Type B pancreatic cell (in vitro differentiated cells): Measurements from ENCODE around the gene SHQ1. TPM values are rescaled to one million over a fixed set of nuclear protein-coding genes. Genes with fewer than 3 reads are reported as not detected.

Experiments
- DNase-seq: peaks from one replicate; pipeline ENCODE4 v3.0.0; 2021; ENCODE audit warnings: mixed read lengths; ENCODE audit not compliant: unreplicated experiment; ENCODE audit errors: extremely low spot score
- H3K27ac Mint-ChIP-seq: 2 replicates; pipeline ENCODE4 v1.8.0; 2021; ENCODE audit warnings: mild to moderate bottlenecking, mixed read lengths
- H3K27me3 Mint-ChIP-seq: 2 replicates; pipeline ENCODE4 v1.8.0; 2021; ENCODE audit warnings: mixed read lengths
- H3K36me3 Mint-ChIP-seq: 2 replicates; pipeline ENCODE4 v1.8.0; 2021; ENCODE audit warnings: mixed read lengths
- H3K4me1 Mint-ChIP-seq: one replicate; pipeline ENCODE4 v1.8.0; 2021; ENCODE audit warnings: mixed read lengths; ENCODE audit not compliant: unreplicated experiment
- H3K4me3 Mint-ChIP-seq: 2 replicates; pipeline ENCODE4 v1.8.0; 2021; ENCODE audit warnings: mild to moderate bottlenecking, mixed read lengths
- H3K9me3 Mint-ChIP-seq: 2 replicates; pipeline ENCODE4 v1.8.0; 2021; ENCODE audit warnings: mixed read lengths
- total RNA-seq: library from RNA; stranded (reverse); gene quantifications from 2 replicates; pipeline ENCODE4 v1.2.1, GENCODE V29; 2021; ENCODE audit warnings: low replicate concordance
- TF ChIP-seq, protein P1 (sequence below): fragments of 200-600 bp; sonication (generic); conservative IDR thresholded peaks from 2 replicates; pipeline ENCODE4 v1.5.0; 2021; ENCODE audit warnings: antibody characterized with exemption, mild to moderate bottlenecking

SHQ1 gene
- total RNA-seq, 1 donor from 2014 or later: 22.9 TPM

DNA sequence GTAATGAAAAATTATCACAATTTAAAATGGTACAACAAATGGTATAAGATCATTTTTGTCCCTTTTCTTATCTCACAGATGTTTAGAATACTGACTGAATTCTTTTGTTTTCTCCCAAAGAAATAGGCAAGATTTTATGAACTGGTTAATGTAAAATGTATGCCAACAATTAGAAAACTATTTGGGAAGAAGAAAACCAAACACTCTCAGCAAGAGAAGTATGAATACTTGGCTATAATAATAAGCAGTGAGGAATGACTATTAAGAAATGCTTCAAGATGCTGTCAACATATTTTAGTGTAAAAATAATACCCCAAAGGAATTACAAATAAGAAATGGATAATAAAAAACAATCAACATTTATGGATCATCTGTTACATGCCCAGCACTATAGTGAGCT is 18.5 kb downstream of the SHQ1 start:
- Mint-ChIP-seq H3K4me3 (no peak overlapping the region), H3K27me3 (no peaks in the 10 kb centered on the region), H3K9me3 (no peaks in the 10 kb centered on the region), H3K4me1 (no peaks in the 10 kb centered on the region), H3K27ac (no peak overlapping the region), H3K36me3 (peaks cover 26% of the 10 kb centered on the region)
- TF ChIP-seq, protein P1, sequence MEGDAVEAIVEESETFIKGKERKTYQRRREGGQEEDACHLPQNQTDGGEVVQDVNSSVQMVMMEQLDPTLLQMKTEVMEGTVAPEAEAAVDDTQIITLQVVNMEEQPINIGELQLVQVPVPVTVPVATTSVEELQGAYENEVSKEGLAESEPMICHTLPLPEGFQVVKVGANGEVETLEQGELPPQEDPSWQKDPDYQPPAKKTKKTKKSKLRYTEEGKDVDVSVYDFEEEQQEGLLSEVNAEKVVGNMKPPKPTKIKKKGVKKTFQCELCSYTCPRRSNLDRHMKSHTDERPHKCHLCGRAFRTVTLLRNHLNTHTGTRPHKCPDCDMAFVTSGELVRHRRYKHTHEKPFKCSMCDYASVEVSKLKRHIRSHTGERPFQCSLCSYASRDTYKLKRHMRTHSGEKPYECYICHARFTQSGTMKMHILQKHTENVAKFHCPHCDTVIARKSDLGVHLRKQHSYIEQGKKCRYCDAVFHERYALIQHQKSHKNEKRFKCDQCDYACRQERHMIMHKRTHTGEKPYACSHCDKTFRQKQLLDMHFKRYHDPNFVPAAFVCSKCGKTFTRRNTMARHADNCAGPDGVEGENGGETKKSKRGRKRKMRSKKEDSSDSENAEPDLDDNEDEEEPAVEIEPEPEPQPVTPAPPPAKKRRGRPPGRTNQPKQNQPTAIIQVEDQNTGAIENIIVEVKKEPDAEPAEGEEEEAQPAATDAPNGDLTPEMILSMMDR: no peak
- no peak for DNase-seq

DNA sequence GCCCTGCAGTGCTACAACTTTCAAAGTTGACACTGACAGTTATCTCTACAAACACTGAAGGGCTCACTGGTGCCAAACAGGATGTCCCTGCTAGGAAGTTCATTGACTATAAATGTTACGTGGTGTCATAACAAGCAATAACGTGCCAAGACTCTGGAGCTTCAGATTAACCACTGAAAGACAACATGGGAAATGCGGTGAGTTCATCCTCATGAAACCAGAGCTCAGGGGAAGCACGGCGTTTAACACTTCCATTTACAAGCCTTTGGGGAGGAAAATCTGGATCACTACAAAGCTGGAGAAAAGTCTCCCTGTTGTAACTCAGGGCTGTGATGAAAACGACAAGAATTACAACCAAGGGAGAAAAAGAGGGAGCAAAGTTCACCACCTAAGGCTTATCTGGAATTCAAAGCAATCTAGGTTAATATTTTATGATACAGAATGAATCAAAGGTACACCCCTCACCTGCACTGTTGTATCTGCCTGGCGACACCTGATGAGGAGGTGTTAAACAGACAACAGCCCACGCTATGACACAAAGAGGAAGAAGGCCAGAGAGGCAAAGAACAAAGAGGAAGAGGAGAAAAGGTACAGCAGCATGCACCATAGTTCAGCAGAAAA is 27.0 kb downstream of the SHQ1 start:
- TF ChIP-seq, protein P1: no peak
- Mint-ChIP-seq H3K9me3 (no peaks in the 10 kb centered on the region), H3K36me3 (peaks cover under 1% of the 10 kb centered on the region), H3K4me3 (no peak overlapping the region), H3K27me3 (no peaks in the 10 kb centered on the region), H3K27ac (no peak overlapping the region), H3K4me1 (peaks cover 18% of the 10 kb centered on the region)
- DNase-seq: no peak

DNA sequence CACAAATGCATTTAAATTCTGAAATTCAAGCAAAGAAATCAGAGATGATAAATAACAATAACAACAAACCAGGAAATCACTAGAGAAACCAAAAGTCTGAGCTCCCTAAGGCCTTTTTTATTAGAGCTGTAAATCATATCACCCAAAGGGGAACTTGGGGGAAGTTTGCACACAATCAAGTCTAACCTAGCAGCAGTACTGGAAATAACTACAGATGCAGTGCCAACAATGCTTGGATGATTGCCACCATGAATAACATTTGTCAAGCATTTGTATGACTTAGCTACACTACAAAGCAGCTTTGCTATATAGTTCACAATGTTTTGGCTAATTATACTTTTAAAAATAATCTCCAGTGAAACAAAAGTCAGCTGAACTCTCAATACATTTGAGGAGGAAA is 27.8 kb downstream of the SHQ1 start:
- Mint-ChIP-seq H3K4me3 (no peak overlapping the region), H3K27me3 (no peaks in the 10 kb centered on the region), H3K9me3 (no peaks in the 10 kb centered on the region), H3K27ac (no peak overlapping the region), H3K4me1 (peaks cover 18% of the 10 kb centered on the region), H3K36me3 (no peaks in the 10 kb centered on the region)
- TF ChIP-seq, protein P1: no peak
- DNase-seq: no peak

DNA sequence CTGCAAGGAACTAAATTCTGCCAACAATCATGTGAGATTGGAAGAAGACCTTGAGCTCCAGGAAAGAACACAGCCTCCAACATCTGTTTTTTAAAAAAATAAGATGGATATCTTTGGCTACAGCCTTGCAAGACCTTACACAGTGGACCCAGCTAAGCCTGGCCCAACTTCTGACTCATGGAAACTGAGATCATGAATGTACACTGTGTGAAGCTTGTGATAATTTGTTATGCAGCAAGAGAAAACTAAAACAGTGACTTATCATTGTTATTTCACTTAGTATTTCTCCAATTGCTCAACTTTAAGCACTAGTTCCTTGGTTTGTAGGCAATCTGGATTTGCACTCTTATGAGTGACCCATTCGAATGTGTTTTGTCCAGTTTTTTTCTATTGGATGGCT is 29.3 kb downstream of the SHQ1 start:
- DNase-seq: no peak

DNA sequence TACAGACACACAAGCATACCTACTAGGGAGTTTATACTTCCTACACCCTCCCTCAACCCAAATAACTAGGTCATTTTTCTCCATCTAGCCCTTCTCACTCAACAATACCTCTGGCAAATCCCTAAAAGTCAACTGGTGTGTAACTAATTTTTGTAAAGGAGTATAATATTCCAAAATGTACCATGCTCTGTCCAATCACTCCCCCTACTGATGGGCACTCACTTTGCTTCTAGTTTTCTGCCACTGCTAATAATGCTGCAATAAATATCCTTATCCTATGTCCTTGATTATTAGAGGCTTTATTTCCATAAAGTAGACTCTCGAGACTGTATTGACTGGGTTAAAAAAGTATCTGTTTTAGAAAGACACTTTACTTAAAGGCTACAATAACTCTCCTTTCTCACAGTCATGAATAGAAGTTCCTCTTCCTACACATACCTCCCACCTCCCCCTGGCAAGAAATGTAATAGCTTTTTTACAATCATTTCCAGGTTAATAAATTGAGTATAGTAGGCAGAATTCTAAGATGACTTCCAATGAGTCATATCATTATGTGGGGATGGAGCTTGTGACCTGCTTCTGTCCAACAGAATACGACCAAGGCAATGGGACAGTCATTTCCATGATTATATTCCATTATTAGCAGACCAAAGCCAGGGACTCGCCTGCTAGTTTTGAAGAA is 30.0 kb downstream of the SHQ1 start:
- DNase-seq: no peak
- H3K4me3 Mint-ChIP-seq: peak overlapping the region; percentile 0
- H3K36me3 Mint-ChIP-seq: peaks cover 4% of the 10 kb centered on the region
- TF ChIP-seq, protein P1: peak; percentile 79
- H3K9me3 Mint-ChIP-seq: no peaks in the 10 kb centered on the region
- no peaks in the 10 kb centered on the region for H3K27me3 Mint-ChIP-seq
- peaks cover 18% of the 10 kb centered on the region for H3K4me1 Mint-ChIP-seq
- H3K27ac Mint-ChIP-seq: no peak overlapping the region

More for the DNA sequence above, 29.3 kb downstream of the SHQ1 start:
- Mint-ChIP-seq H3K27me3 (no peaks in the 10 kb centered on the region), H3K4me1 (peaks cover 18% of the 10 kb centered on the region), H3K36me3 (peaks cover 4% of the 10 kb centered on the region), H3K9me3 (no peaks in the 10 kb centered on the region), H3K4me3 (no peak overlapping the region), H3K27ac (no peak overlapping the region)
- TF ChIP-seq, protein P1: no peak
